SU-DHL-6 (cell line): ENCODE data around the gene H2BK1.

Experiments
- H2AFZ ChIP-seq: fragments of 200-600 bp; sonication (generic); 2 replicates; pipeline ENCODE4 v1.6.1; 2014; ENCODE audit warnings: low read depth, mild to moderate bottlenecking, moderate library complexity, mixed read lengths, antibody characterized with exemption, low read length; ENCODE audit not compliant: severe bottlenecking
- H3F3A ChIP-seq: fragments of 200-600 bp; shearing (Covaris generic); 2 replicates; pipeline ENCODE4 v1.6.0; 2016; ENCODE audit warnings: antibody characterized with exemption, mild to moderate bottlenecking; ENCODE audit not compliant: insufficient read depth
- H3K27ac ChIP-seq: fragments of 200-600 bp; sonication (generic); 2 replicates; pipeline ENCODE4 v1.5.1; 2016; ENCODE audit warnings: low read depth, mild to moderate bottlenecking, low read length, moderate library complexity, mixed read lengths
- H3K27me3 ChIP-seq: fragments of 200-600 bp; sonication (generic), shearing (Covaris generic); 2 replicates; pipeline ENCODE4 v1.6.0; 2014; ENCODE audit warnings: mild to moderate bottlenecking, low read length
- H3K36me3 ChIP-seq: fragments of 200-600 bp; sonication (generic); 2 replicates; pipeline ENCODE4 v1.6.1; 2014; ENCODE audit warnings: mild to moderate bottlenecking, low read length, mixed read lengths
- H3K4me2 ChIP-seq: fragments of 300-600, 200-600 bp; shearing (Covaris generic), sonication (generic); 2 replicates; pipeline ENCODE4 v1.6.0; 2014; ENCODE audit warnings: low read length, low read depth, mild to moderate bottlenecking; ENCODE audit not compliant: poor library complexity, severe bottlenecking
- H3K4me3 ChIP-seq: fragments of 200-600 bp; sonication (generic); 2 replicates; pipeline ENCODE4 v1.5.1; 2014; ENCODE audit warnings: antibody characterized with exemption, low read length, mild to moderate bottlenecking, mixed read lengths; ENCODE audit not compliant: insufficient read depth, poor library complexity, severe bottlenecking
- H3K79me2 ChIP-seq: fragments of 200-600 bp; sonication (generic); 2 replicates; pipeline ENCODE4 v1.6.1; 2014; ENCODE audit warnings: mild to moderate bottlenecking, low read length, moderate library complexity; ENCODE audit not compliant: insufficient read depth
- H3K9ac ChIP-seq: fragments of 200-600 bp; sonication (generic); 2 replicates; pipeline ENCODE4 v1.7.0; 2014; ENCODE audit warnings: mild to moderate bottlenecking, low read length
- H3K9me2 ChIP-seq: fragments of 200-600 bp; sonication (generic); replicated peaks from 2 replicates; pipeline ENCODE4 v1.6.1; 2014; ENCODE audit warnings: low read length; ENCODE audit not compliant: insufficient read depth
- H3K9me3 ChIP-seq: fragments of 200-600 bp; sonication (generic); 2 replicates; pipeline ENCODE4 v1.6.1; 2014; ENCODE audit warnings: low read length, mixed read lengths; ENCODE audit not compliant: insufficient read depth
- H4K20me1 ChIP-seq: fragments of 200-600 bp; sonication (generic); 2 replicates; pipeline ENCODE4 v1.6.1; 2014; ENCODE audit warnings: low read depth, mild to moderate bottlenecking, antibody characterized with exemption, low read length, moderate library complexity, mixed read lengths
- CTCF ChIP-seq: fragments of 200-600 bp; sonication (generic); IDR thresholded peaks from one replicate; pipeline ENCODE4 v1.5.1; 2017; ENCODE audit warnings: antibody characterized with exemption, mild to moderate bottlenecking, low read length, moderate library complexity; ENCODE audit not compliant: insufficient read depth, poor library complexity, severe bottlenecking
- EZH2phosphoT487 ChIP-seq: fragments of 200-600 bp; sonication (generic), shearing (Covaris generic); conservative IDR thresholded peaks from 2 replicates; pipeline ENCODE4 v1.6.1; 2018; ENCODE audit warnings: mild to moderate bottlenecking, antibody characterized with exemption, low read length, moderate library complexity, mixed read lengths

H2BK1 gene

DNA sequence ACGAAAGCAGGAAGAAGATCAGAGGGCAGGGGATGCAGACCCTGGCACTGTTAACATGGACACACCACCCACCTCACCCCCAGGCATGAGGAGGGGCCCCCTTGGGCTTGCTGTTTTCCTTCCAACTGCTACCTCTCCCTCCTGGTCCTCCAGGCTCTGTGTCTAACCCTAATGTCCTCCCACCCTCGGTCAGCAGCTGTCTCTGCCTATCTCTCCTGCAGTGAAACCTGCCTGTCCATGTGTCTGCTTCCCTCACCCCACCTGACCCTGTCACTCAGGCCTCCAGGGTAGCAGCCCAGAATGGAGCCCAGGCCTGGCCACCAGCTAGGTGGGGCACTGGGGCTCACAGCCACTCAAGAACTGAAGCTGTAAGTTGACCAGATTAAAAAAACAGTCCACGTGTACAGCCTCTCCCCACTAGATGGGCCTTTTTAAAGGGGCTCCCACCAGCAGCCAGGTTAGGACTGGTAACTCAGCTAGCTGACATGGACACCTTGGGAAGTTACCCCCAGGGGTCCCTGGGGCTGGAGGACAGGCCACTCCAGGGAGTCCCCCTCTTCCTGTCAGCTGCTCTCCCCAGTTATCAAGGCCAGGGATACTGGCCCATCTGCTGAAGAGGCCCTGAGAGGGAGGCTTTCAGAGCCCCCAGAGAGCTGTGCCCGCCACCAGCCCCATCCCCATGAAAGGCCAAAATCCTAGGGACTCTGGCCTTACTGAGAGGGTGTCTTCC lies 36.7 kb upstream of the H2BK1 start:
- Histone ChIP-seq H3K27ac (no peak overlapping the region), H3K4me3 (no peak overlapping the region), H3K4me2 (no peak overlapping the region), H3K9me3 (no peaks in the 10 kb centered on the region), H4K20me1 (no peaks in the 10 kb centered on the region), H3F3A (no peaks in the 10 kb centered on the region), H3K9me2 (no peaks in the 10 kb centered on the region), H3K27me3 (no peaks in the 10 kb centered on the region), H3K9ac (no peak overlapping the region), H3K36me3 (no peaks in the 10 kb centered on the region), H2AFZ (no peak overlapping the region), H3K79me2 (no peaks in the 10 kb centered on the region)
- TF ChIP-seq EZH2phosphoT487, result no peak
- TF ChIP-seq CTCF, result no peak

DNA sequence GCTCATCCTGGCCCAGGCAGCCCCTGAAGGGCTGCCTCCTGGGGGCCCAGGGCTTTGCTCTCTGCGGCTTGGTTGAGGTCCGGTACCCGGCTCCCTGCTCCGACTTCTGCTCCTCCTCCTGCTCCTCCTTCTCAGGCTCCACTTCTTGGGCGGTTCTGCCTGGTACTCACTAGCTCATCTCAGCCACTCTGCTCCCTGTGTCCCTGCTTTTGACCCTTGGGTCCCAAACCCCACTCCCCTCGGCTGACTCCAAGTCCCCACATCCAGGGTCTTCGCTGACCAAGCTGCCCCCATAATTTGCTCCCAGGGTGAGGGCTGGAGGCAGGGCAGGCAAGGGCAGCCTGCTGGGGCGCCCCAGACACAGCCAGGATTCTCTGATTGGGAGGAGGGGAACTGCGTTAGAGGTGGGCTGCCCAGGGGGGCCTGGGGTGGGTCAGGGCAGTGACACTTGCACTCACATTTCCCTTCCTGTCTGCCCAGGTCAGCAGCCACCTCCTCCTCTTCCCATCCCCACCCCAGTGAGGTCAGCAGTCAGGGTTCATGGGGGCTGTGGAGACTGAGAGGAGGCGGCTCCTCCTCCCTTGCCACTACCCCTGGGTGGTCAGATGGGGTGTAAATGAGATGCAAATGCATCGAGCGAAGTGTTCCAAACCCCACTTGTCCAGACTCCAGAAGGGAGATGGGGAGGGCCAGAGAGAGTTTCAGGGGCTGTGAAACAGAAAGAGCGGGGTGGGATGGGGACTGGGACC lies 36.0 kb upstream of the H2BK1 start:
- no peaks in the 10 kb centered on the region for H3K27me3 ChIP-seq
- no peaks in the 10 kb centered on the region for H3F3A ChIP-seq
- H3K36me3 ChIP-seq, result no peaks in the 10 kb centered on the region
- H3K9me2 ChIP-seq, result no peaks in the 10 kb centered on the region
- H4K20me1 ChIP-seq, result no peaks in the 10 kb centered on the region
- no peak for TF ChIP-seq CTCF
- no peak for TF ChIP-seq EZH2phosphoT487
- H2AFZ ChIP-seq, result no peak overlapping the region
- no peak overlapping the region for H3K4me2 ChIP-seq
- no peak overlapping the region for H3K4me3 ChIP-seq
- no peak overlapping the region for H3K9ac ChIP-seq
- H3K79me2 ChIP-seq, result no peaks in the 10 kb centered on the region
- no peak overlapping the region for H3K27ac ChIP-seq
- no peaks in the 10 kb centered on the region for H3K9me3 ChIP-seq

GRCh38 chr7:151245360-151246101 lies 35.2 kb upstream of the H2BK1 start:
- H3K9me2 ChIP-seq, result no peaks in the 10 kb centered on the region
- H3K4me2 ChIP-seq, result peak overlapping the region; percentile 58
- H3K36me3 ChIP-seq, result no peaks in the 10 kb centered on the region
- H3K9me3 ChIP-seq, result no peaks in the 10 kb centered on the region
- peak overlapping the region; percentile 21 for H2AFZ ChIP-seq
- H3K27ac ChIP-seq, result no peak overlapping the region
- no peaks in the 10 kb centered on the region for H3K27me3 ChIP-seq
- no peaks in the 10 kb centered on the region for H4K20me1 ChIP-seq
- TF ChIP-seq EZH2phosphoT487 (no peak), CTCF (peak; percentile 79)
- H3K9ac ChIP-seq, result peak overlapping the region; percentile 17; the same call in 1 of the 2 replicates
- no peaks in the 10 kb centered on the region for H3F3A ChIP-seq
- no peaks in the 10 kb centered on the region for H3K79me2 ChIP-seq
- H3K4me3 ChIP-seq, result peak overlapping the region; percentile 9
